LNCaP clone FGC (cell line): ENCODE measurements around the gene ACBD6.

Source experiments
- DNase-seq: peaks from one replicate; pipeline ENCODE4 v3.0.0-alpha.2; 2011; ENCODE audit warnings: low read depth
- H3K4me3 ChIP-seq: 2 replicates; pipeline ENCODE4 v1.5.1; 2011; ENCODE audit warnings: mild to moderate bottlenecking, low read depth, low read length, control low read depth
- CTCF ChIP-seq: IDR thresholded peaks from 2 replicates; pipeline ENCODE4 v1.5.1; 2012; ENCODE audit warnings: mild to moderate bottlenecking; ENCODE audit not compliant: control insufficient read depth, insufficient read depth; ENCODE audit errors: extremely low read depth

ACBD6 gene

GRCh38 chr1:180376253-180376652 is 126.1 kb downstream of the ACBD6 start:
- DNase-seq = no peak
- no peak overlapping the region for H3K4me3 ChIP-seq
- TF ChIP-seq CTCF = no peak

GRCh38 chr1:180372728-180373127 is 129.6 kb downstream of the ACBD6 start:
- no peak overlapping the region for H3K4me3 ChIP-seq
- TF ChIP-seq CTCF = no peak
- DNase-seq = no peak

- no peak for DNase-seq
- no peak for TF ChIP-seq CTCF
- H3K4me3 ChIP-seq = no peak overlapping the region
Observed at GRCh38 chr1:180370597-180370996, 131.8 kb downstream of the ACBD6 start.

GRCh38 chr1:180370188-180370587 is 132.2 kb downstream of the ACBD6 start:
- no peak for DNase-seq
- no peak for TF ChIP-seq CTCF
- no peak overlapping the region for H3K4me3 ChIP-seq

GRCh38 chr1:180369061-180369460 is 133.3 kb downstream of the ACBD6 start:
- no peak for TF ChIP-seq CTCF
- no peak for DNase-seq
- H3K4me3 ChIP-seq = no peak overlapping the region

GRCh38 chr1:180366371-180367068 is 135.9 kb downstream of the ACBD6 start:
- no peak for TF ChIP-seq CTCF
- no peak for DNase-seq
- H3K4me3 ChIP-seq = no peak overlapping the region

GRCh38 chr1:180365039-180365438 is 137.3 kb downstream of the ACBD6 start:
- H3K4me3 ChIP-seq = no peak overlapping the region
- peak; percentile 40 for TF ChIP-seq CTCF
- DNase-seq = no peak
